GM12878 (cell line): ENCODE measurements around the gene RPL27. TPM values are rescaled to one million over a fixed set of nuclear protein-coding genes. Genes with fewer than 3 reads are reported as not detected.

ENCODE experiments used
- ATAC-seq: fragments of 200-7000 bp; cut with Tn5 transposase; 3 replicates; pipeline ENCODE4 v1.9.1; 2020; ENCODE audit warnings: mild to moderate bottlenecking, moderate library complexity
- BruUV-seq: library from RNA; stranded (reverse); fragments of 400-500 nt; replicated peaks from 2 replicates; lab custom pipeline; 2021; lab: Mats Ljungman, UMichigan
- CTCF ChIA-PET: fragments of 300-600 bp; sonication (Branson Sonifier 250); formaldehyde crosslinking; extraction: SDS; loops from one replicate; lab custom pipeline; 2021; ENCODE audit warnings: inconsistent platforms; lab: Yijun Ruan, JAX
- POLR2A ChIA-PET: fragments of 350-600 bp; formaldehyde crosslinking; extraction: SDS; loops from one replicate; lab custom pipeline; 2021; ENCODE audit warnings: inconsistent platforms; lab: Charles Lee
- RAD21 ChIA-PET: fragments of 300-600 bp; sonication (Branson Sonifier 250); formaldehyde crosslinking; loops from one replicate; lab custom pipeline; 2023; ENCODE audit warnings: antibody characterized with exemption; ENCODE audit not compliant: unreplicated experiment; lab: Charles Lee
- SMC1A ChIA-PET: fragments of 300-600 bp; sonication (Branson Sonifier 250); formaldehyde crosslinking; loops from one replicate; lab custom pipeline; 2023; ENCODE audit not compliant: unreplicated experiment, uncharacterized antibody; lab: Charles Lee
- DNase-seq: peaks from one replicate; pipeline ENCODE4 v3.0.0-alpha.2; 2011; ENCODE audit warnings: low read depth, low spot score
- FAIRE-seq: peaks from 3 replicates; lab custom pipeline; 2011; peaks lifted over from hg19 to GRCh38; lab: Jason Lieb, UNC
- H2AFZ ChIP-seq: 2 replicates; pipeline ENCODE4 v1.6.0; 2011; ENCODE audit warnings: low read depth, low read length, control low read depth; ENCODE audit not compliant: control insufficient read depth
- H3K27ac ChIP-seq: 2 replicates; pipeline ENCODE4 v1.5.1; 2011; ENCODE audit warnings: control low read depth; ENCODE audit not compliant: control insufficient read depth, insufficient read depth
- H3K27me3 ChIP-seq, 2 experiments: replicated peaks in 1 of 2; 2 replicates each; pipeline versions ENCODE4 v1.6.0 to v1.6.1; 2011; ENCODE audit warnings: low read length in 1 of 2; ENCODE audit not compliant: control insufficient read depth in 2 of 2, insufficient read depth in 2 of 2
- H3K36me3 ChIP-seq, 2 experiments: 2 replicates each; pipeline ENCODE4 v1.5.1; 2011; ENCODE audit warnings: low read length in 1 of 2; ENCODE audit not compliant: control insufficient read depth in 2 of 2, insufficient read depth in 2 of 2
- H3K4me1 ChIP-seq: 2 replicates; pipeline ENCODE4 v1.6.1; 2011; ENCODE audit warnings: mild to moderate bottlenecking, low read length, moderate library complexity, mixed read lengths; ENCODE audit not compliant: control insufficient read depth, insufficient read depth
- H3K4me2 ChIP-seq: 2 replicates; pipeline ENCODE4 v1.6.0; 2011; ENCODE audit warnings: control low read depth; ENCODE audit not compliant: control insufficient read depth, insufficient read depth
- H3K4me3 ChIP-seq: fragments of 200-600 bp; sonication (generic); 2 replicates; pipeline ENCODE4 v1.5.1; 2016
- H3K79me2 ChIP-seq: 2 replicates; pipeline ENCODE4 v1.6.0; 2011; ENCODE audit warnings: low read length; ENCODE audit not compliant: control insufficient read depth, insufficient read depth
- H3K9ac ChIP-seq: 2 replicates; pipeline ENCODE4 v1.8.0; 2011; ENCODE audit warnings: low read length, control low read depth, mixed read lengths; ENCODE audit not compliant: control insufficient read depth, insufficient read depth
- H3K9me3 ChIP-seq: replicated peaks from 3 replicates; pipeline ENCODE4 v1.5.1; 2011; ENCODE audit warnings: mild to moderate bottlenecking, low read length; ENCODE audit not compliant: control insufficient read depth, insufficient read depth
- H4K20me1 ChIP-seq: 2 replicates; pipeline ENCODE4 v1.6.0; 2011; ENCODE audit not compliant: control insufficient read depth, insufficient read depth
- ATF7 ChIP-seq: fragments of 450-650 bp; IDR thresholded peaks from 2 replicates; pipeline ENCODE4 v1.6.1; 2016; ENCODE audit warnings: low read depth, mild to moderate bottlenecking
- BRCA1 ChIP-seq: IDR thresholded peaks from 2 replicates; pipeline ENCODE4 v1.6.1; 2011; ENCODE audit warnings: low read depth, low read length, improper control_type of control experiment
- EGR1 ChIP-seq, 2 experiments: IDR thresholded peaks; 1 replicate in 1 of 2; 2 replicates in 1 of 2; pipeline ENCODE4 v1.6.1; 2011 to 2012; ENCODE audit warnings: low read depth in 2 of 2, low read length in 2 of 2, borderline replicate concordance in 1 of 2, mild to moderate bottlenecking in 1 of 2, moderate library complexity in 1 of 2
- EP300 ChIP-seq, 2 experiments: fragments of 150-350 bp in 1 of 2; IDR thresholded peaks; 2 replicates each; pipeline ENCODE4 v1.6.1; 2011 to 2012; ENCODE audit warnings: low read depth in 2 of 2, low read length in 2 of 2, borderline replicate concordance in 1 of 2, improper control_type of control experiment in 1 of 2, inconsistent platforms in 1 of 2; ENCODE audit not compliant: control insufficient read depth in 1 of 2
- FOS ChIP-seq: IDR thresholded peaks from 3 replicates; pipeline ENCODE4 v1.6.1; 2011; ENCODE audit warnings: borderline replicate concordance; ENCODE audit not compliant: insufficient read length; ENCODE audit errors: extremely low read depth
- GABPA ChIP-seq: IDR thresholded peaks from 2 replicates; pipeline ENCODE4 v1.6.1; 2014; ENCODE audit warnings: antibody characterized with exemption, low read depth, mild to moderate bottlenecking, inconsistent platforms
- IKZF1 ChIP-seq: fragments of 450-650 bp; conservative IDR thresholded peaks from 2 replicates; pipeline ENCODE4 v1.6.1; 2017; ENCODE audit warnings: antibody characterized with exemption, mild to moderate bottlenecking
- NR2F1 ChIP-seq: fragments of 450-650 bp; conservative IDR thresholded peaks from 2 replicates; pipeline ENCODE4 v1.6.1; 2017; ENCODE audit warnings: mild to moderate bottlenecking
- NRF1 ChIP-seq: conservative IDR thresholded peaks from 2 replicates; pipeline ENCODE4 v1.6.1; 2011; ENCODE audit warnings: mild to moderate bottlenecking, low read depth, low read length, improper control_type of control experiment
- PAX5 ChIP-seq: IDR thresholded peaks from 2 replicates; pipeline ENCODE4 v1.6.1; 2011; ENCODE audit warnings: low read depth, low read length, borderline replicate concordance
- SIN3A ChIP-seq: IDR thresholded peaks from 2 replicates; pipeline ENCODE4 v1.6.1; 2012; ENCODE audit warnings: low read depth, low read length, improper control_type of control experiment
- SREBF2 ChIP-seq: IDR thresholded peaks from 2 replicates; pipeline ENCODE4 v1.6.1; 2012; ENCODE audit warnings: mild to moderate bottlenecking, low read length
- WRNIP1 ChIP-seq: IDR thresholded peaks from 2 replicates; pipeline ENCODE4 v1.6.1; 2011; ENCODE audit warnings: low read depth, low read length, improper control_type of control experiment, borderline replicate concordance
- YY1 ChIP-seq: IDR thresholded peaks from 2 replicates; pipeline ENCODE4 v1.6.1; 2011; ENCODE audit warnings: low read depth, mild to moderate bottlenecking, low read length
- ZBED1 ChIP-seq: IDR thresholded peaks from 2 replicates; pipeline ENCODE4 v1.6.1; 2016; ENCODE audit warnings: borderline replicate concordance
- WGBS: methylation state at CpG from one replicate; pipeline ENCODE4 v1.1.6; 2016; ENCODE audit warnings: low lambda C conversion rate; ENCODE audit not compliant: insufficient replicate concordance, insufficient coverage; ENCODE audit errors: missing lambda C conversion rate; 5-methylcytosine and 5-hydroxymethylcytosine counted together
- in situ Hi-C: fragments of 300-500 bp; cut with MboI; formaldehyde crosslinking; loops from 9 replicates; pipeline ENCODE4 v1.14.3; 2018; ENCODE audit warnings: mixed read lengths
- intact Hi-C: fragments of 100-400 bp; cut with micrococcal nuclease; formaldehyde crosslinking; loops from one replicate; pipeline ENCODE4 v1.14.2; 2022; ENCODE audit not compliant: unreplicated experiment
- polyA plus RNA-seq, 11 experiments: library from polyadenylated mRNA; depleted of rRNA in 4 of 11; unstranded in 6 of 11; stranded (reverse) in 5 of 11; fragments of >200 nt; fragmentation: Nextera tagmentation in 4 of 11; fragmentation: Illumina TruSeq in 1 of 11; extraction: Ambion mirVana in 4 of 11; extraction: Trizol in 1 of 11; gene quantifications; 1 replicate in 1 of 11; 2 replicates in 10 of 11; pipeline versions ENCODE4 v1.2.1 to v1.2.3, GENCODE V29; 2011 to 2016; ENCODE audit warnings: inconsistent platforms in 2 of 11, missing spikeins in 2 of 11, low read depth in 1 of 11
- total RNA-seq, 4 experiments: library from RNA; depleted of rRNA in 3 of 4; stranded (reverse); fragments of >200 nt in 3 of 4; fragmentation: Illumina TruSeq in 1 of 4; extraction: Trizol in 1 of 4; gene quantifications; 2 replicates each; pipeline versions ENCODE4 v1.2.1 to v1.2.3, GENCODE V29; 2013 to 2021
- TF ChIP-seq, protein P1 (sequence below): fragments of 150-350 bp; IDR thresholded peaks from 2 replicates; pipeline ENCODE4 v1.6.1; 2016; ENCODE audit warnings: low read depth, low read length
- TF ChIP-seq, protein P2 (sequence below): fragments of 450-650 bp; IDR thresholded peaks from 2 replicates; pipeline ENCODE4 v1.6.1; 2017; ENCODE audit warnings: mild to moderate bottlenecking, low read depth, inconsistent platforms; ENCODE audit not compliant: poor library complexity, severe bottlenecking

Gene RPL27
- total and polyA plus RNA-seq, 10 of the 15 experiments (the other 5 are each of a cell fraction or from before 2014, with no cell fraction given): 1,748 to 6,934 (median 3,779) TPM

DNA sequence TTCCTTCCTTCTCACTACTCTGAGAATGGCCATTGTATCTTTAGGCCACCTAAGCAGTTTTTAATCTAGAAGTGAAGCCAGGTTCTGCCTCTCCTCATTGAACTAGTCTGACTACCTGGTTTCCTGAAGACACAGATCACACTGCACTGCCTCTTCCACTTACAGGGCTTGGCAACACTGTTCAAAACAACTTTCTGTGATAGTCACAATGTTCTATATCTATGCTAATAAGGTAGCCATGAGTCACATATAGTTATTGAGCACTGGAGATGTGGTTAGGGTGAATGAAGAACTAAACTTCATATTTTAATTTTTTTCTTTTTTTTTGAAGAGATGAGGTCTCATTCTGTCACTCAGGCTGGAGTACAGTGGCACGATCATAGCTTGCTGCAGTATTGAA lies 53.8 kb downstream of the RPL27 start:
- no peaks in the 10 kb centered on the region for H3K27me3 ChIP-seq
- H3K27ac ChIP-seq: no peak overlapping the region
- ChIA-PET CTCF (interaction anchor here (0.7 kb wide), 1 partner anchor 264 kb away, joined by 3 read pairs; no protein-coding TSS in a partner anchor), RAD21 (no interaction called here), POLR2A (no interaction called here), SMC1A (no interaction called here)
- H3K9me3 ChIP-seq: no peaks in the 10 kb centered on the region
- H3K79me2 ChIP-seq: no peaks in the 10 kb centered on the region
- FAIRE-seq (no peak), ATAC-seq (no peak), DNase-seq (no peak)
- no peak overlapping the region for H3K4me2 ChIP-seq
- TF ChIP-seq YY1: no peak
- no peak for TF ChIP-seq ZBED1
- no peak for TF ChIP-seq NRF1
- no peak for TF ChIP-seq EP300 (IDR thresholded peaks at IDR 0.05; ENCODE audit: borderline replicate concordance in 1 of 2, control insufficient read depth in 1 of 2, low read depth in 2 of 2, low read length in 2 of 2)
- TF ChIP-seq, protein P1, sequence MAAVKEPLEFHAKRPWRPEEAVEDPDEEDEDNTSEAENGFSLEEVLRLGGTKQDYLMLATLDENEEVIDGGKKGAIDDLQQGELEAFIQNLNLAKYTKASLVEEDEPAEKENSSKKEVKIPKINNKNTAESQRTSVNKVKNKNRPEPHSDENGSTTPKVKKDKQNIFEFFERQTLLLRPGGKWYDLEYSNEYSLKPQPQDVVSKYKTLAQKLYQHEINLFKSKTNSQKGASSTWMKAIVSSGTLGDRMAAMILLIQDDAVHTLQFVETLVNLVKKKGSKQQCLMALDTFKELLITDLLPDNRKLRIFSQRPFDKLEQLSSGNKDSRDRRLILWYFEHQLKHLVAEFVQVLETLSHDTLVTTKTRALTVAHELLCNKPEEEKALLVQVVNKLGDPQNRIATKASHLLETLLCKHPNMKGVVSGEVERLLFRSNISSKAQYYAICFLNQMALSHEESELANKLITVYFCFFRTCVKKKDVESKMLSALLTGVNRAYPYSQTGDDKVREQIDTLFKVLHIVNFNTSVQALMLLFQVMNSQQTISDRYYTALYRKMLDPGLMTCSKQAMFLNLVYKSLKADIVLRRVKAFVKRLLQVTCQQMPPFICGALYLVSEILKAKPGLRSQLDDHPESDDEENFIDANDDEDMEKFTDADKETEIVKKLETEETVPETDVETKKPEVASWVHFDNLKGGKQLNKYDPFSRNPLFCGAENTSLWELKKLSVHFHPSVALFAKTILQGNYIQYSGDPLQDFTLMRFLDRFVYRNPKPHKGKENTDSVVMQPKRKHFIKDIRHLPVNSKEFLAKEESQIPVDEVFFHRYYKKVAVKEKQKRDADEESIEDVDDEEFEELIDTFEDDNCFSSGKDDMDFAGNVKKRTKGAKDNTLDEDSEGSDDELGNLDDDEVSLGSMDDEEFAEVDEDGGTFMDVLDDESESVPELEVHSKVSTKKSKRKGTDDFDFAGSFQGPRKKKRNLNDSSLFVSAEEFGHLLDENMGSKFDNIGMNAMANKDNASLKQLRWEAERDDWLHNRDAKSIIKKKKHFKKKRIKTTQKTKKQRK: no peak
- TF ChIP-seq EGR1 (IDR thresholded peaks at IDR 0.05; ENCODE audit: borderline replicate concordance in 1 of 2, low read depth in 2 of 2, low read length in 2 of 2): no peak
- TF ChIP-seq GABPA: no peak
- no peak for TF ChIP-seq WRNIP1
- no peak for TF ChIP-seq SIN3A
- TF ChIP-seq IKZF1: no peak
- TF ChIP-seq FOS: no peak
- no peak for TF ChIP-seq PAX5
- TF ChIP-seq, protein P2, sequence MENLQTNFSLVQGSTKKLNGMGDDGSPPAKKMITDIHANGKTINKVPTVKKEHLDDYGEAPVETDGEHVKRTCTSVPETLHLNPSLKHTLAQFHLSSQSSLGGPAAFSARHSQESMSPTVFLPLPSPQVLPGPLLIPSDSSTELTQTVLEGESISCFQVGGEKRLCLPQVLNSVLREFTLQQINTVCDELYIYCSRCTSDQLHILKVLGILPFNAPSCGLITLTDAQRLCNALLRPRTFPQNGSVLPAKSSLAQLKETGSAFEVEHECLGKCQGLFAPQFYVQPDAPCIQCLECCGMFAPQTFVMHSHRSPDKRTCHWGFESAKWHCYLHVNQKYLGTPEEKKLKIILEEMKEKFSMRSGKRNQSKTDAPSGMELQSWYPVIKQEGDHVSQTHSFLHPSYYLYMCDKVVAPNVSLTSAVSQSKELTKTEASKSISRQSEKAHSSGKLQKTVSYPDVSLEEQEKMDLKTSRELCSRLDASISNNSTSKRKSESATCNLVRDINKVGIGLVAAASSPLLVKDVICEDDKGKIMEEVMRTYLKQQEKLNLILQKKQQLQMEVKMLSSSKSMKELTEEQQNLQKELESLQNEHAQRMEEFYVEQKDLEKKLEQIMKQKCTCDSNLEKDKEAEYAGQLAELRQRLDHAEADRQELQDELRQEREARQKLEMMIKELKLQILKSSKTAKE: no peak
- TF ChIP-seq NR2F1: no peak
- no peak for TF ChIP-seq BRCA1
- TF ChIP-seq ATF7: no peak
- no peak for TF ChIP-seq SREBF2
- BruUV-seq: no TSS peak
- H3K36me3 ChIP-seq: peaks cover 3 to 14% of the 10 kb centered on the region in 2 experiments; a peak in 2 of 4 replicates
- intact Hi-C loops: no loop called here
- H3K4me3 ChIP-seq: no peak overlapping the region
- in situ Hi-C loops: no loop called here
- no peaks in the 10 kb centered on the region for H4K20me1 ChIP-seq
- no peaks in the 10 kb centered on the region for H3K4me1 ChIP-seq
- H3K9ac ChIP-seq: no peak overlapping the region
- H2AFZ ChIP-seq: no peak overlapping the region
- WGBS: 100% methylated on average over 1 of the region's 1 CpG
